ENCODE measurements around the gene PRMT3.
"Not testable (repeated sequence)": the region's sequence is repeated elsewhere in the genome, so short reads cannot be mapped to it uniquely, and the experiment has no call there.

PRMT3 gene

DNA sequence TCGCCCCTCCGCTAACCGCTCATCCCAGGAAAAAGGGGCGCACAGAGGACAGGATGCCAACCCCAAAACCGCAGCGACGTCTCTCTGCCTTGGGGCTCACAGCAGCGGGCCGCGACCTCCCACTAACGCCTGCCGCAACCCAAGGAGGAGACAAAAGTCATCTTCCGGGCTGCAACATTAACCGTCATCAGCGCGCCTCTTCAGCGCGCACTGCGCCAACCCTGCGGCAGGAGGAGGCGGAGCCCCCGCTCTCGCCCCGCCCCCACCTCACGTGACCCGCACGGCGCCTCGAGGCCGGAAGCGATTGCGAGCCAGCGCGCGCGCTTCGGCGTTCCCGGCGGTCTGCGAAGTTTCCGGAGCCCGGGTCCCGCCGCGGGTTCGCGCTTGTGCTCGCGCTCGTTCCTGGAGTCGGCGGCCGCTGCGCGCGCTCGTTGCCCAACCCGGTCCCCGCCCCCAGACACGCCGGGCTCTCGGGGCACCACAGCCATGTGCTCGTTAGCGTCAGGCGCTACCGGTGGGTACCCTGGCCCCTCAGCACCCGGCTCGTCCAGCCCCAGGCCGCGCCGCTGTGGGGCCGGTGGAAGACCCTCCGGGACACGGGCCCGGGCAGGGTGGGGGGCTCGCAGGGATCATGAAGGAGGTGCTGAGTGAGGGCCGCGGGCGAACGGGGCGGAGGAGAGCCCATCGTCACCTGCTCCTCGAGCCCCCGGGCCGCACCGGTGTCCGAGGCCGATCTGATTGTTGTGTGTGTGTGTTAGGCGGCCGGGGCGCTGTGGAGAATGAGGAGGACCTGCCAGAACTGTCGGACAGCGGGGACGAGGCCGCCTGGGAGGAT is at the start of gene PRMT3:
Gene PRMT3, plus strand, starts transcription at position 456 of the 835 bp plus-strand sequence. Its CDS starts 31 bp downstream, at position 487.
- peak; percentile 94 for DNase-seq (ENCODE audit: low spot score)

DNA sequence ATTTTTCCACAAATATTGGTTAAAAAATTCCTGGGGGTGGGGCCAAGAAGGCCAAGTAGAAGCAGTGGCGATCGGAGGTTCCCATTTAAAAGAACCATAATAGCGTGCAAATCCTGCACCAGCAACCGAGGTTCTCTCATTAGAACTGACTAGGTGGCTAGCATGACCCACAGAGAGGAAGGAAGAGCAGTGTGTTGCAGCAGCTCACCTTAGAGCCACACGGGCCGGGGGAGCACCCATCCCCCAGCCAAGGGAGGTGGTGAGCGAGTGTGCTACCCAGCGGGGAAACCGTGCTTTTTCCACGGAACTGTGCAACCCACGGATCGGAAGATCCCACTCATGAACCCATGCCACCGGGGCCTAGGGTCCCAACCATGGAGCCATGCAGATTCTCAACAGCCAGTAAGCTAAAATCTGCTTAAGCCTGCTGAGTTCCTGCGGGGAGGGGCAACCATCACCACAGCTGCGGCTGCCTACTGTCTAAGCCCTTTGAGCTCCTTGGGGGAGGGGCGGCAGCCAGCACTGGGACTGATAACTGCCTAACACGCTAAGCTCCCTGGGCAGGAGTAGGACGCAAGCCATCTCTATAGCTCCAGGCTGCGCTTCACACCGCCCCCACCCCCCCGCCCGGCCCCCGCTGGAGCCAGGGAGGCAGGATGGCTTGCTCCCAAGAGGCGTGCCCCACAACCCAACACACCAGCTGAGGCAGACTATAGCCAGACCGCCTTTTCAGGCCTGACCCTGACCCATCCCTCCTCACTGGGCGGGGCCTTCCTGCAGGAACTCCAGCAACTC is 45.0 kb upstream of the PRMT3 start:
- no peak for DNase-seq (ENCODE audit: low spot score)

DNA sequence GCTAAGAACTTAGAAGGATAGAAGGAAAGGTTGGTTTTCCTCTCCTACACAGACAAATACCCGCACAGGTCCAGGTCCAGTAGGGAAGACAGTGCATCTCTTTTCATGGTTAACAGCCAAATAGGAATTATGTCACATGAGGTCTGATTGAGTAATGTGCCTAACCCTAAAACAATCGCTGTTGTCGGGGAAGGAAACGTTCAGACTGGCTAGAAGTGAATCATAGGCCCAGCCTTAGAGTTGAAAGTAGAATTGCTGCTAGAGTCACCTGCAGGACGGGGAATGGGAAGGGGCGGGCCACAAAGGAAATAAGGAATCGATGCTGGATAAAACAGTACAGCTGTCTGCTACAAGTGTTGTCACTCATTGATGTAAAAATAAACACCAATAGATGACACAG is 36.4 kb upstream of the PRMT3 start:
- DNase-seq (ENCODE audit: low spot score) = no peak

DNA sequence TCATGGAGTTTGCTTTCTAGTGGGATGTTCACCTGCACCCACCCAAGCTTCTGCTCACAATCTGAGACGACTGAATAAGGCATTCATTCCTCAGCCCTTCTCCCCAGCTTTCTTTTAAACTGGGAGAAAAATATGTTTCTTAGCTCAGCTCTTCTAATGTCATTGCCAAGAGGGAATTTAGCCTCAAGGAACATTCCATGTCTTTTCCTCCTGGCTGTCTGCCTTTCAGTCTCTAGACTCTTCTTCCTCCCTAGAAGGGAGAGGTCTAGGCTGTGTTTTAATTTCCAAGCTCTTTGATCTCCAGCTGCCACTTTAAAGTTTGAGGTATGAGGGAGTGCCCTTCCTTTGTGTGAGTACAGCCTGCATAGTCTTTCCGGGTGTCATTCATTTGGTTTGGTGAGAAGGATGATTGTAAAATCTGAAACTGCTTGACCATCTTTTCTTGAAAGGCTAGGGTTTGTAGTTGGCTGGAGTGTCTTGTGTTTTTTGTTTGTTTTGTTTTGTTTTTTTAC is 35.7 kb upstream of the PRMT3 start:
- no peak for DNase-seq (ENCODE audit: low spot score)

DNA sequence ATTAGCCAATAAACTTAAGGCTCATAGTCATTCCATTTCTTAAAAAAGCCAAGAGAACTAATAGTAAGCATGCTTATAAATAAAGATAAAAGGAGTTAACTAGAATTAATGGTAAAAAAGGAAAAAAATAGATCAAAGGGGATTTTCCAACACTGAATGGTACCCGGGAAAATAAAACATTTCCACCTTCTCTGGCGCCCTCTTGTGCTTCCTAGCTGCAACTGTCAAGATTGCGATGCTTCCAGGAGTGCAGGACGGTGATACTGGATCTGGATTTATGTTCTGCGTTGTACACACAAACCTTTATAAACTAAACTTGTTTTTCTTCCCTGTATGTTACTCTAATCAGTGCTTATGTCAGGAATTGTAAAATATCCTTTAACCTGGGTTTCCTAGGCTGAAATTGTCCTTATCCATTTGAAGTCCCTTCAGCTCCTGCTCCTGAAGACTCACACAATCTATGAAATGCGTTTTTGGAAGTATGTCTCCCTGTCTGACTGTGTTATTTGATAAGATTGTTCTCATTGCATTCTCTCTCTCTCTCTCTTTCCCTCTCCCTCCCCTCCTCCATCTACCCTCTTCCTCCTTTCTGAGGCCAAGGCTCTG is 33.6 kb upstream of the PRMT3 start:
- DNase-seq (ENCODE audit: low spot score) = peak; percentile 58

DNA sequence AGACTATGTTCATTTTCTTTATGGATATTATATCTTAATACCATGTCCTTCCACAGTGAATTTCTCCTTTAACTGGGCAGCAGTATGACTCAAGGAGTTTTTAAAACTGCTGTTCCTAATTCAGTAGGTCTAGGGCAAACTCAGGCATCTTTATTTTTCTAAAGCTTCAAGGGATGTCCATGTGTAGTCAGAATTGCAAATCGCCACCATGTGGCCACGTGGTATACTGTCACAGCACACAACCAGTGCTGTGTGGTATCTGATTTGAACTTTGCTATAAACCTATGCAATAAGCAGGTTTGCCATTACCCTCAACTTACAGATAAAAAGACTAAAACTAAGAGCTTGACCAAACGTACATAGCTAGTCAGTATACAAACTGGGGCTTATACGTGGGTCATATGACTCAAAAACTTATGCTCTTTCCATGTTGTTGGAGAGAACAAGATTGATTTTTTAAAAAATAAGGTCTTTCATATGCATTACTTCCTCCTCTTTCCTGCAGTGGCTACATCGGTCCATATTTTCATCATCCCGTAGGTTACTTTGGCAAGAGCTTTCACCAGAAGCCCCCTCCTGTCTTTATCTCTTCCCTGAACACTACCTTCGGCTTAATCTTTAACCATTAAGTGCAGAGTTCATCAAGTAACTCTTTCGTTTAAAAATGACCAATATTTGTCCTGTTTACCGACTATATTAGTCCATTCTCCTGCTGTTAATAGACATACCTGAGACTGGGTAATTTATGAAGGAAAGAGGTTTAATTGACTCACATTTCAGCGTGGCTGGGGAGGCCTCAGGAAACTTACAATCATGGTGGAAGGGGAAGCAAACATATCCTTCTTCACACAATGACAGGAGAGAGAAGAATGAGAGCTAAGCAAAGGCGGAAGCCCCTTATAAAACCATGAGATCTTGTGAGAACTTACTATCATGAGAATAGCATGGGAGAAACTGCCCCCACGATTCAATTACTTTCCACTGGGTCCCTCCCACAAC is 32.0 kb upstream of the PRMT3 start:
- DNase-seq (ENCODE audit: low spot score) = peak; percentile 54

DNA sequence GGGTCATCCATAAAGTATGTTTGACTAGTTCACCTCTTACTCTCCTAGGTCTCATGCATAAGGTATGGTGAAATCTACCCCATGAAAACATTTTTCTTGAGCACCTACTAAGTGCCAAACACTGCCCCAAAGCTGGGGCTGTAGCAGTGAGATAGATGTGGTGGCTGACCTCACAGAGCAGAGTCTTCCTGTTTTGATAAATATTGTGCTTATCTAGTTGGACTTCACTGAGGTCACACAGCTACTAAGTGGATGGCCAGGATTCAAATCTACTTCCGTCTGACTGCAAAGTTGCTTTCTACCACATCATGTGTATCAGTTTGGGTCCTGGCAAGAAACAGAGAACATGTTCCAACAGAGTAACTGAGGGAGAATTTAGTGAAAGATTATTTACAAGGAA is 30.4 kb upstream of the PRMT3 start:
- no peak for DNase-seq (ENCODE audit: low spot score)

DNA sequence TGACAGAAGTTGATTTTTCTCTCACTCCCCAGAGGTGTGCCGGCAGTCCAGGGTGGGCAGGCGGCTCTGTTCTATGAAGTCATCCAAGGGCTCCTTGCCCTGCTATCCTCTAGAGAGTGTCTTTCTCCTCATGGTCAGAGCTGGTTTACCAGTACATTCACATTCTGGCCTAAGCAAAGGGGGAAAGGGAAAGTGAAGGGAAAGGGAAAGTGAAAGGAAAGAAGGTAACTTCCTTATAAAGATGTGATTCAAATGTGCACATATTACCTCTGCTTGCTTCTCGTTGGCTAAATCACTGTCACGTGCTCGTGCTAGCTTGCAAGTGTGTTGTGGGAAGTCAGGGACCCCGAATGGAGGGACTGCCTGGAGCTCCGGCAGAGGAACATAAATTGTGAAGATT is 26.9 kb upstream of the PRMT3 start:
- DNase-seq (ENCODE audit: low spot score) = no peak

DNA sequence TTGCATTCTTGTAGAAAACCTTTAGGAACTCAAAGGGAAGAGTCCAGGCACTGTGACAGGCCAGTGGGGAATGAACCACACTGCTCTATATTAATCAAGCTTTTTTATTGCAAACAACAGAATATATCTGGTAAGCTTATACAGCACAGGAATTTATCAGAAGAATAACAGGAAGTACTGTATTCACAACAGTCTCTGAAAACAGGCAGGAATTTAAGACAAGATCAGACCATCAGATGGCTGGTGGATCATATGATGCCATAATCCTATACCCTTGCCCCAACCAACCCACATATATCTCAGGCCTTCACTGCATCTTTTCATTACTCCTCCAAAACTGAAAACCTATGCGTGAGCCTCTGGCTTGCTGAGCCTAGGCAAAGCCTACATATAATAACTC is 25.0 kb upstream of the PRMT3 start:
- DNase-seq (ENCODE audit: low spot score) = no peak

DNA sequence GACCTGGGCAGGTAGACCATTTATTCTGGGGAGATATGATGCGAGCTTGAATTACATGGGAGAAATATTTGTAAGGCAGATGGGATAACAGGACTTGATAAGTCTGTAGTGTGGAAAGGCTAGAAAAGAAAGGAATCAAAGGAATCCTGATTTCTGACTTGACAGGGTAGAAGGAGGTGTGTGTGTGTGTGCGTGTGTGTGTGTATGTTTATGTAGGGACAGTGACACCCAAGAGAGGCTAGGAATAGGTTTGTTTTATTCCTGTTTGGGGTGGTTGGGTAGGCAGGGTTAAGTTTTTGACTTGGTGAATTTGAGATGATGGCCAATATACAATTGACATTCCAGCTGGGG is 24.4 kb upstream of the PRMT3 start:
- no peak for DNase-seq (ENCODE audit: low spot score)

DNA sequence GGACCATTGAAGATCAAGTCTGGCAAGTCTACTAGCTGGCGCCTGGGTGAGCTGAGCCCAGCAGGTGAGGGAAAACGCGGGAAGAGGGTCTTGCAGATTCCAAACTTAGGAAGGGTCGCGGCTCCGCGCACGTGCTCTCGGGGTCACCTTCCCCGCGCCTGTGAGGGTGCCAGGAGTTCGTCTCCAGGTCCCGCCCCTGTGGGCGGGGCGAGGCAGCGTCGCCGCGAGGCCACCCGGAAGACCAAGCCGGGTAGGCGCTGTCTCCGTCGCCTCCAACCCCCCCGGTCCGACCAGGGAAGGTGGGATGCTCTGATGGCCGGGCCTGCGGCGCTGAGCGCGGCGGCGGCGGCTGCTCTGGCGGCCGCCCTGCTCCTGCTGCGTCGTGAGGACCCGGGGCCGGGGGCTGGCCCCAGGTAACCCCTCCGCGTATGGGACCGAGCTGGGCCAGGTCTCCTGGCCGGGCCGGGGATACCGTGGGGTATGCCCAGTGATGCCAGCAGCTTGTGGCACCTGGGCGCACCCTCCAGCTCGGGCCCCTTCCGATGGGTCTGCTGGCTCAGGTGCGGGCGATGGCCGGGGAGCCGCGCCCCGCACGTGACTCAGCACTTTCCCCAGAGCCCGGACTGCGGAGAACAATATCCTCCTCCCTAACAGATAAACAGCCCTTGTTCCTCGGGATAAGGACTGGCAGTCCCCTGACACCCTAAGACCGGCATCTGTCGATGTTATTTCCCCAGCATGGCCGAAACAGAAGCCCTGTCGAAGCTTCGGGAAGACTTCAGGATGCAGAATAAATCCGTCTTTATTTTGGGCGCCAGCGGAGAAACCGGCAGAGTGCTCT is 23.8 kb upstream of the PRMT3 start, which contains the start of gene HTATIP2:
Gene HTATIP2, plus strand, starts transcription at position 215 of the 841 bp plus-strand sequence. Its CDS starts 524 bp downstream, at position 739.
- DNase-seq (ENCODE audit: low spot score) = peak; percentile 42

DNA sequence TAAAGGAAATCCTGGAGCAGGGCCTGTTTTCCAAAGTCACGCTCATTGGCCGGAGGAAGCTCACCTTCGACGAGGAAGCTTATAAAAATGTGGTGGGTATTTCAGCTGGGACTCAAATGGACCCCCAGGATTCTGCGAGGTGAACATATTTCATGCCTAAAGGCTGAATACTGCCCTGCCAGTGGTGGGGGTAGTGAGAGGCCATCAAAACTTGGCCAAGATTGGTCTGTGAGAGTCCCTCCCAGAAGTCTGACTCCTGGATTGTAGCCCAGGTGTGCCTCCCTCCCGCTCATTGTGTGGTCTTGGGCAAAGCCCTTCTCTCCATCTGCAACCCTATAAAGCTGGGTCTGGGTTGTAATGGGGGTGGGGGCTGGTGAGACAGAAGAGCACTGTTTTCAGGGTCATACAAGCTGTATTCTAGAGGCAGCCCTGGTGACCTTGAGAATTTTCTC is 23.1 kb upstream of the PRMT3 start:
- no peak for DNase-seq (ENCODE audit: low spot score)

DNA sequence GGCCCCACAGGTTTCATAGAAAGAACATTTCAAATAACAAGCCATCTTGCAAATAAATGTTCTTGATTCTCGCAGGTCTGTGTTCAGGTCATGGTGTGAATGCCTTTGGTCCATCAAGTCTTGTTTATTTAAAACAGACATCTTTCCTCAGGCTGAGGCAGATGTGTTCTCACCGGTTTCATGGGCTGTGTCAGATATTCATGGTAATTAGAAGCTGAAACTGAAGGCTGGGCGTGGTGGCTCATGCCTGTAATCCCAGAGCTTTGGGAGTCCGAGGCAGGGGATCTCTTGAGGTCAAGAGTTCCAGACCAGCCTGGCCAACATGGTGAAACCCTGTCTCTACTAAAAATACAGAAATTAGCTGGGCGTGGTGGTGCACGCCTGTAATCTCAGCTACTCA is 22.1 kb upstream of the PRMT3 start:
- not testable (repeated sequence) for DNase-seq (ENCODE audit: low spot score)

DNA sequence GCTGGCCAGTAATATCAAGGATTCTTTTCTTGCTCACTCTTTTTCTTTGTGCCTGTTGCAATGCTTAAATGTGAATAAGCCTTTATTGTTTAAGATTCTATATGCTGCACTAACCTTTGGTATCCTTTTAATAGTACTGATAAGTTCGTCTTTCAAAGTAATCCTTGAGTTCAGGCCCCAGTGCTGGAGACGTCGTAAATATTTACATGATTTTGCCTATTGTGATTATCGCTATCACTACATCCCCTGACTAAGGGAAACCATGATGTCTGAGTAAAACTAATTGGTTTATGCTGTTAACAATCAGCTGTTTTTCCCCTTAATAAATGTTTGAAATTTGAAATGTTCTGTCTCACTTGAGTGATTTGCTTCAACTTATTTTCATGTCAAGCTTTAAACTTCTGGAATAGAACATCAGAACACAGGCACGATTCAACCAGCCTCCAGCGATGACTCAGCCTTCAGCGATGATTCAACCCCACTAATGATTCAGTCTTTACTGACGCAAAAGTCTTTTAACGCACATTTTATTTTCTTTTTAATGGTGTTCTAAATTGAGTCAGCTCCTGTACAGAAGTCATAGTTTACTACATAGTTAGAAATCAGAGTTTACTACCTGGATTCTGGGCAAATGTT is 20.1 kb upstream of the PRMT3 start:
- DNase-seq (ENCODE audit: low spot score) = peak; percentile 79

DNA sequence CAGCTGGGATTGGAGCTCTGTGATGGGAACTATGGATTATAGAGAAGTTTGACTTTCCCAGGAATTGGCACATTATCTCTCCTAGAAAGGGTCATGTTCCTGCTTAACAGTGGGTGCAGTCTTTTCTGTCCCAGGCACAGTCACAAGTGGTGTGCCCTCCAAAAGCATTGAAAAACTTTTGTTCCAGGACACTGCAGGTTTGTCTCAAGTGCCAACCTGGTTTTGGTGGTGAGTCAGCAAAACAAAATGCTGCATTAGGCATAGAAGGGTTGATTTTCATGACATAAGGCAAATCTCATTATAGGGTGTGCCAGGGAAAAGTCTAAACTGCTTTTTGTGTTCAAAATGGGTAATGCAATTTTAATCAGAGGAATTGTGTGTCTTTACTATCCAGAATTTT is 19.1 kb upstream of the PRMT3 start:
- DNase-seq (ENCODE audit: low spot score) = no peak

DNA sequence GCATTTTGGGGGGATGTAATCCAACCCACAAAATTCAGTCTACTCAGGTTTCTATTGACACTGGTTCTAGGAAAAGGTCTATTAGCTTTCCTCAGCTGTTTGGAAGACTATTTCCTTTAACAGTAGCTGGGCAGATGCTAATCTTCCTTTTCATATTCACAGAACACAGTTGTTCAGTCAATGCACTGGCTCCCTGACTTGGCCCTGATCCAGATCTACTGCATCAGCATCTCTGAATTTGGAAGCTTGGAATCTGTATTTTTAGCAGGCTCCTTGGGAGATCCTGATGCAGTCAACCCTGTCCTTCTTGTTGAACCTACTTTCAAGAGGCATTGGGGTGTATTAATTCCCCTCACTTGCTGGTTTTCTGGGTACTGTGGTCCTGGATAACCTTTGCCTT is 17.7 kb upstream of the PRMT3 start:
- no peak for DNase-seq (ENCODE audit: low spot score)

DNA sequence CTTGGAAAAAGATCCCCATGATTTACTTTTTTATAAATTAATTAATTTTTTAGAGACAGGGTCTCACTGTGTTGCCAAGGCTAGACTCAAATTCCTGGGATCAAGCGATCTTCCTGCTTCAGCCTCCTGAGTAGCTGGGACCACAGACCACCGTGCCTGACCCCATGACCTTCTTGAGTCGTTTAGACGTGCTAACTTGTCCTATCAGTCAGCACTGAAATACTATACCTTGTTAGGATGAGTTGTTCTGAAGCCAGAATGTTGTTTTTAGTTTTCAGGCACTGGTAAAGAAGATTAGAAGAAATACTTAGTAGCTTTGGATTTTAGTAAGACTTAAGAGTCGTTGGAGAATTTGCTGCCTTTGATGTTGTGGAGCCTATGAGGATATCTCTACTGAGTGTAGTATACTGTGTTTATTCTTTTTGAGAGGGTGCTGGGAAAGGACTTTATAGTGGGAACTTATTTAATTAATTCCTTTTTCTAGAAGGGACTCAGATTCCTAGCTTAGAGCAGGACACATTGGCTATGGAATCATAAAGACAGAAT is 15.4 kb upstream of the PRMT3 start:
- DNase-seq (ENCODE audit: low spot score) = no peak

DNA sequence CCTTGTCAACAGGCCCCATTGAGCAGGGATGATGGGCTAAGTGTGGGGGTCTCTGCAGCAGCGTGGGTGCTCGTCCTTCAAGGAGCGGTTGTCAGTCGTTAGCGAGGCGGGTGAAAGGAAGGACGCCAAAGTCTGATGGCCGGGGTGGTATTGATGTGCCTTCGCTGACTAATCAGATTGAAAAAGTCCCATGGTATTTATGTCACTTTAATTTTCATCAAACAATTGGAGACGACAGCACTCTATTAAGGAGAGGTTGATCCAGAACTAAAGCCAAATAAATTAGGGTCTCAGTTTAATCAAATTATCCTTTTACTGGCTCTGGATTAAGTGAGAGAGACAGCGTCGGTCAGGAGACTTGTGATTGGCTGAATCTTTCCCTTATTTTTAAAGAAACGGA is 14.4 kb upstream of the PRMT3 start:
- DNase-seq (ENCODE audit: low spot score) = no peak

DNA sequence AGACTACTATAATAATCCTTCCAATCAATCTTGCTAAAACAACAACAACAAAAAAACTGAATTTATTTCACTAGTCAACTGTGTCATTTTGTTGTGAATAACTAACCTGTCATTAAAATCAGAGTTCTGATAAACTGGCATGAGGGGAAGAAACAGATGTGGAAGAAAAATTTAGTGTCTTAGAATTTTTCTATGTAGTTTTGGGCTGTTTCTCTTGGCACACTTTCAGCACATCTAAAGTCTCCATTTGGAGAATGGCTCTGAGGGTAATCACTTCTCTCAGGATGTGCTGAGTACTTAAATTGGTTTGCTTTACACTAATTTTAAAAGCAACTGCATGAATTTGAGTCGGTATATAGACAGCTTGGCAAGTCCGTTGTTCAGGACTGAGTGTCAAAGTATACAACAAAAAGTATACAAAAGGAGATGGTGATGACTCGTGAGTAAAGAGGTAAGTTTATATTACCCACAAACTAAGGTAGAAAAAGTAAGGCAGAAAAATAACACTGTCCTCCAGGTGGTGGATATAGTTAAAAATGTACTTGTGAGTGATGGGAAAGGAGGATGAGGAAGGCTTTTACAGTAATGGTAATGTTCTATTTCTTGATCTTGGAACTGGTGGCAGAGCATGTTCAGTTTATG is 13.8 kb upstream of the PRMT3 start:
- DNase-seq (ENCODE audit: low spot score) = no peak

Measured in kidney capillary endothelial cell (primary cell).